NCI-H2227 treated with DMSO at 0.1 percent for 48 hours (cell line): ENCODE measurements around the gene HLCS.

Experiments used
- DNase-seq: peaks from one replicate; lab custom pipeline; 2025; lab: John Stamatoyannopoulos, UW

HLCS gene

DNA sequence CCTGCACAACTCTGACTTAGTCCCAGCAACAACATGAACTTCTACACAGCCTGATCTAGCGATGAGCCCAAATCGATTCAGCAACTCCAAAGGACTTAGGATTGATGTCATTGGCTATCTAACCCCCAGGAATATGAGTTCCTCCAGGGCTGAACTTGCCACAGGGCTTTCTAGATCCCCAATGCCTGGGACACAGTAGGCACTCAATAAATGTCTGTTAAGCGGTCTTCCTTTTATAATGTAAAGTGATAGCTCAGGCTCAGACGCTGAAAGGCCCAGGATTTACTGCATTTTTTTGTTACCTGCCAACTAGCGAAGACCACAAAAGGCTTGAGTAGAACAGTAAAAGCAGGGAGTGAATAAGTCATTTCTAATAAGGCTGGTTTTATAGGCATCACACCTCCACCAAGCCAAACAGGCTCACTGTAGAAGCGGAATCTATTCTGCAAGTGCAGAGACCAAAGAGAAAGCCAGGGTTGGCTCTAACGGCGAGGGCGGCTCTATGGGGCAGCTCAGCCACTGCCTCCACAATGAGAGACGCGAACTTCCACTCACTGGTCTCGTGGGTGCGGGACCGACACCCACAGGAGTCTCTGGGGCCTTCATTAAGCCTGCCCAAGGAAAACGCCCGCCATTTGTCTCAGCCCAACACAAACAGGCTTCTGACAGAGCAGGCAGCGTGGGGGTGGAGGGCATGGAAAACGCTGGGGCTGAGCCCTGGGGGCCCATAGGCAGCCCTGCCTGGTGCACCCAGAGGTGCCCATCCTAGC, 52.0 kb downstream of the HLCS start:
- no peak for DNase-seq

DNA sequence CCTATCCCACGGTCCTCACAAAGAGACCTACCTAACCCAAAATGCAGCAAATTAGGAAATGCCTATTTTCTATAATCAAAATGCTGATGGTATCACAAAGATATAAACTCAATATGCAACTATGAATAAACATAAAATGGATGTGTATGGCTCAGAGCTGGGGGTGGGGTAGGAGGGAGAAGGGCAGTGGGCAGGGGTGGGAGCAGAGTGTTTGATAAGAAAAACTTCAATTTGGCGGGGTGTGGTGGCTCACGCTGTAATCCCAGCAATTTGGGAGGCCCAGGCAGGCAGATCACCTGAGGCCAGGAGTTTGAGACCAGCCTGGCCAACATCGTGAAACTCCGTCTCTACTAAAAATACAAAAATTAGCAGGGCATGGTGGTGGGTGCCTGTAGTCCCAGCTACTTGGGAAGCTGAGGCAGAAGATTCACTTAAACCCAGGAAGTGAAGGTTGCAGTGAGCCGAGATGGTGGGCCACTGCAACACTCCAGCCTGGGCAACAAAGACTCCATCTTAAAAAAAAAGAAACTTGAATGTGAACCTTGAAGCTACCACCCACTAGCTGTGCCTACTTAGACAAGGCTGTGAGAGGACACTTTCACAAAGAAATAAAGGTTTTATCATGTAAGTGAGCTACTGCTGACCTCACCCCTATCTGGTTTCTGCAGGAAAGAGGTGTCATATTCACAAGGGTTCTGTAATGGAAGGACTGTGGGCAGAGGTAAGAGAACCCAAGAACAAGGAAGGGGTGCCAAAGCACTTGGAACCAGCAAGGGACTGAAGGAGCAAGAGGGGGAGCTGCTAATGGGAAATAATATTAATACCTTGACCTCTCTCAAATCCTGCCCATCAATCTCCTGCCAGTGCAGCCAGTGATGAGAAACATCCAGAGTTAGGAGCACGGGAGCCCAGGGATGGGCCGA, 53.0 kb downstream of the HLCS start:
- no peak for DNase-seq

DNA sequence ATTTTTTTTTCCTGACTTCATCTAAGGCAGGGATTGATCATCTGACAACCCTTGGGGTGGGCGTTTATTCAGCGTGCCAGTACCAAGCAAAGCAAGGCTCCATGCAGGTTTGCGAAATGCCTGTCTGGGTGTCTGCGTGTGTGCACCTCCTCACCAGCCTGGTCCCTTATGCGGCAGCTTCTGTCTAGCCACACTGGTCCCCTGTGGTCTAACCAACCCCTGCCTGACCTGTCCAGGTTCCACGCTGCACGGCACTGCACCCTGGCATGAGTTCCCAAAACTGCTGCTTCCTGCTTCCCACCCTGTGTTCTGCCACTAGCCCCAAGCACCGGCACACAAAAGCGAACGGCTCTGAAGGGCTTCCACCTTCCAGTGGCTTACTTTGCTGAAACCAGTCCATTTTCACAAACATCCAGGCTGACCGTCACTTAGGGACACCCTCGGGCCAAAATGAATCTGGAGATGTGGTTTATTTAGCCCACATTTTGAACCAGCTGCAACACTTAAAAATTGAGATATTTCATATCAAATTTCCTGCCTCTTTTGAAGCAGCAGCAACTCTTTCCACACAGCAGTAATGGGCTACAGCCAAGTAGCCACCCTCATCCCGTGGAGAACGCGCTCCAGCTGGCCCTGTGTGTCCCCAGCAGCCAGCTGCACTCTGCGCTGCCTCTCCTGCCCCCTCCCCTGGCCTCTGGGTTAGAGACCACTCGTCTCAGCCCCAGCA, 55.7 kb downstream of the HLCS start:
- DNase-seq, result no peak

DNA sequence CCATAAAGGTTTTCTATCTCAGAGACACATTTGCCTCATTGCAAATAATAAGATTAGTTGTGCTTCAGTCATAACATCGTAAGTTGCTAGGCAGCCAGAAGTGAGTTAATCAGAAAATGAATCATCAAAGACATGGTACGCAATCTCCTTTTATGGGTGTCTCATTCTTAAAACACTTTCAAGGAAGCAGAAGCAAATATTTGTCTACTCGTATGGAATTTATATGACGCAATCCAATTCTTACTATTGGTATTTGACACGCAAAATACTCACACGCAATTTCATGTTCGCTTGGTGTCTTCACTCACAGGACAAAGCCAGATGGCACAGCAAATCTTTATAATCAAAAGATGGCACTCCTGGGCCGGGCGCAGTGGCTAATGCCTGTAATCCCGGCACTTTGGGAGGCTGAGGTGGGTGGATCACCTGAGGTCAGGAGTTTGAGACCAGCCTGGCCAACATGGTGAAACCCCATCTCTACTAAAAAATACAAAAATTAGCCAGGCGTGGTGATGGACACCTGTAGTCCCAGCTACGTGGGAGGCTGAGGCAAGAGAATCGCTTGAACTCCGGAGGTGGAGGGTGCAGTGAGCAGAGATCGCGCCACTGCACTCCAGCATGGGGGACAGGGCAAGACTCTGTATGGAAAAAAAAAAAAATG, 56.4 kb downstream of the HLCS start:
- no peak for DNase-seq

DNA sequence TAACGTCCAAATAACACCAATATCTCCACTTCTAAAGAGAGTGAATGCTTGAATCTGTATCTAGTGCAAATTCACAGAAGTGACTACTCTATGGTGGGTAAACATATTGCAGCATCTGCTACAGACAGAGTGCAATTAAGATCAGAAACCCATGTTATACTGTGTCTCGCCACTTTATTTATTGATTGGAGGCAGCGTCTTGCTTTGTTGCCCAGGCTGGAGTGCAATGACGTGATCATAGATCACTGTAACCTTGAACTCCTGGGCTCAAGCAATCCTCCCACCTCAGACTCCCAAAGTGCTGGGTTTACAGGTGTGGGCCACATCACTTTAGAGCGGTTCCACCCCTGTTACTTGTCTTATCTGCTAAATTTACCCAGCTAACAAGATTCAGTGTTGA, 57.0 kb downstream of the HLCS start:
- no peak for DNase-seq

DNA sequence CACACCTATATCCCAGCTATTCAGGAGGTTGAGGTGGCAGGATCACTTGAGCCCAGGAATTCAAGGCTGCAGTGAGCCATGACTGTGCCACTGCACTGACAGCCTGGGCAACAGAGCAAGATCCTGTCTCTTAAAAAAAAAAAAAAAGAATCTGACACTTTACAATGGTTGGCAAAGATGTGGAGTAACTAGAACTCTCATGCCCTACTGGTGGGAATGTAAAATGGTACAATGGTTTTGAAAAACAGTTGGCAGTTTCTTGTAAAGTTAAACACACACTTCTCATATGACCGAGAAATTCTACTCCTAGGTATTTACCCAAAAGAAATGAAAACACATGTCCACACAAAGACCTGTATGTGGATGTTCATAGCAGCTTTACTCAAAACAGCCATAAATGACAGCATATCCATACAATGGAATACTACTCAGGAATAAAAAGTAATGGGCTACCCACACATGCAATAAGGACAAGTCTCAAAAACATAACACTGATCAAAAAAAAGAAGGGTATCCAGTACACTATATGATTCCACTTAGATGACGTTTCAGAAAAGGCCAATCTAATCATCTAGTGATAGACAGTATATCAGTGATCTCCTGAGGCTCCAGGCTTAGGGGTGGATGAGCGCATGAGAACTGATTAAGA, 58.1 kb downstream of the HLCS start:
- DNase-seq, result no peak

DNA sequence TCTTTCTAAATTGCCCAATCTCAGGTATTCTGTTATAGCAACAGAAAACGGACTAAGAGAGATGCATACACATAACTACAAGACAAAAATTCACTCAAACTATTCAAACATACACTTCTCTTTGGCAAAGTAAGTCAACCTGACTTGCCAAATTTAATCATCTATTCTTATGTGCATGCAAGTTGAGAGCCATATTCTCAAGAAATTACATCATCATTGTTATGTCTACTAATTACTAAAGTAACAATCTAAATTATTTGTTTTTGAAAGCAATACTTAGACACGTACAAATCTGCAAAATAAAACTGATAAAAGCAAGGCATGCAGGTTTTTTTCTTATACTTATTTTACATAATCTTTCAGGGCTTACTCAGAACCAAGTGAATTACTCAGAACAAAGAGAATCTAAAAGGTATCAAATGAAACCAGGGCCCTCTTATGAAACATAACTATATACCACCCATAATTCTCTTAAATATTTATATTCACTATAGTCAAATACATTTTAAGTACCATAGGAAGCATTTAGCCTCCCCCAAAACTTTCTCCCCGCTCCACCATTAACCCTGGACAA, 62.3 kb downstream of the HLCS start:
- no peak for DNase-seq

DNA sequence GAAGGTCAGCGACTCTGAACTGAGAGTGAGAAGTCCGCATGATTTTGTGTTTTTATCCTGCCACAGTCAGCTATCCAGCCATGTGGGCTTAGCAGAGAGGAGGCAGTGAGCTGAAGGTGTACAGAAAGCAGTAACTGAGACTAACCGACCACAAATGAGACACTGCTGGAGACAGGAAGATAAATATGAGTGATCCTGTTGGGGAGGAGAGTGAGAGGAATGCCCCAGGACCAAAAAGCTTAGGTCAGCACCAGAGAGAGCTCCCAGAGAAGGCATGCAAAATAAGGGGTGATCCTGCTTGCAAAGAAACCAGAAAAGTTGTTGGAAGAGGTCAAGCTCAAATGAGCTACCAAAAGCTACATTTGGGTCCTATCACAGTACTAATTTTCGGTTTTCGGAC, 63.7 kb downstream of the HLCS start:
- DNase-seq, result no peak

DNA sequence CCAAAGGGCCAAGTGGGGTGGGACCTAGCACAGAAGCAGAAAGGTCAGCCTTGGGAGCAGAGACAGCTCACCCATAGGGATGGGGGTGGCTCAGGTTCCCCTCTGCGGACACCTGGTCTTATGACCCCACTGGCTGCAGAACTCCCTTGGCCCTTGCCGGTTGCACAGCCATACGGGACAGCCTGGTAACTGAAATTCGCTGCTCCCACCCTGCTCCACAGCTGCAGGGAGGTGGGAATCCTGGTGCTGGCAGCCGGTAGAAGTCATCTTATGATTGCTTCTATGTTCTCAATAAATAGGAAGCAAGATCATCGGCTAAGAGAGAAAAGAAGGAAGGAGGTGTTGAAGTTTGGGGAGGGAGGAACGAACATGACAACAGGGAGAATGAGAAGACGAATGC, 64.1 kb downstream of the HLCS start:
- DNase-seq, result no peak

DNA sequence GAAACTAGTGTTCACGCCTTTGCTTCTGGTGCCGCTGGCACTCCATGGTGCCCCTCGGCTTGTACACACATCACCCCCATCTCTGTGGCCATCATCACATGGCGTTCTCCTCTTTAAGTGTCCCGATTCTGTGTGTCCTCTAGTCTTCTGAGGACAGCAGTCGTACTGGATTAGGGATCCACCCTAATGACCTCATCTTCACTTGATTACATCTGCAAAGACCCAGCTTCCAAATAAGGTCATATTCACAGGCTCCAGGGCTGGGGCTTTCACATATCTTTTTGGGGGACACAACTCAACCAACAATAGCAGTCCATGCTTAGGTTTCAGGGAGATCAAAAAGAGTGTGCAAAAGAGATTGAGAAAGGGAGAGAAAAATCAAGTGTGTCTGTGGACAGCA, 64.9 kb downstream of the HLCS start:
- DNase-seq, result no peak

DNA sequence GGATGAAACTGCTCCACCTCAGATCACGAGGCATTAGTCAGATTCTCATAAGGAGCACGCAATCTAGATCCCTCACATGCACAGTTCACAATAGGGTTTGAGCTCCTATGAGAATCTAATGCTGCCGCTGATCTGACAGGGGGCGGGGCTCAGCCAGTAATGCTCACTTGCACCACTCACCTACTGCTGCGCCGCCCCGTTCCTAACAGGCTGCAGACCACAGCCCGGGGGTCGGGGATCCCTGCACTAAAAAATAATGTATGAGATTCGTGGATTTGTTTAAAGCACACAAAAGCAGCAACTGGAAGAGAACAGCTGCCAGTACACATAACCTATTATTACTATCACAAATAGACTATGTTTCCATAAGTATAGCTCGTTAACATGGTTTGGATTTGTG, 72.9 kb downstream of the HLCS start:
- DNase-seq, result no peak

DNA sequence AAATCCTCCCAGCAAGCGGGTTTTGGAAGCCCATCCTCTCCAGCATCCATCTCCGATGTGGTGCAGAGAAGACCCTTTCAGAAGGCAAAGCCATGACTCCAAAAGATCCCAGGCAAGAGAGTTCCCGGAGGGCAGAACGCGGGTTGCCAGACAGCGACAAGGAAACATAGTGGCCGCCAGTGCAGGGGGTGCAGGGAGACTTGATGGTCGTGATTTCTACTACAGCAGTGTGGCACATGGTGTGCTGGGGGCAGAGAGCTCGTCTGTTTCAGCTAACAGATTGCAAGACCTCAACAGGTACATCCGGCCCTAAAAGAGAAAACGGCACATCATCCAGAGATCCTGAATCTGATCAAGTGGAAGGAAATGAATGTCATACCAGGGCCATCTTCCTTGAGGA, 74.3 kb downstream of the HLCS start:
- DNase-seq, result no peak

DNA sequence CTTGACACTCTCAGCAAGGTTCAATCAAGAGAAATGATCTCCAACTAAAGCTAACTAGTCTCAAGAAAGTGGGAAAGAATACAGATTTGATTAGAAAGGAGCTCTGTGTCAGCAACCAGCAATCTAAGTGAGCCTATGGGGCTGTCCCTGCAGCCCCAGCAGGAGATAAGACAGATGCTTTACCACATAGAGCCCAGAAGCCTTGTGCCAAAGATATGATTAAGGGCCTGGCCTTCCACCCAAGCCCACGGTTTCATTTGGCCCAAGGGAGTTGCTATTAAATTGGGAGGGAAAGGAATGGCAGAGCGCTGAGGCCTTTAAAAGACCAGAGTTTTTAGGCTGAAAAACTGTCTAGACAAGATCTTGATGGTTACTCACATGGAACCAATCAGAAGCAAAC, 74.8 kb downstream of the HLCS start:
- no peak for DNase-seq

DNA sequence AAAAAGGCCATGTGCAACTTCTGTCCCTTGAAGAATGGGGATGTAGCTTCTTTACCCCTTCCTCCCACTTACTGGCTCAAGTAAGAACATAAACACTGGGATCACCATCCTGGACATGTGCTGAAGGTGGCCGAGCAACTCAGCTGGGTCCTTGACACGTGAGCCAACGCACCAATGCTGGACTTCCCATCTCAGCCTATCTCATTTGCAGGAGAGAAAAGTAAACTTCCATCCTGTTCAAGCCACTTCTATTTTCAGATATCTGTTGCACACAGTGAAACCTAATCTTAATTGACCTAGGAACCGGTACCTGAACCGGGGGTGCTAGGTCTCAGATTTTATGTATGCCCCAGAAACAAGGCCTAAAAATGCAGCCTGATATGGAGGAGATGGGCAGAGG, 75.3 kb downstream of the HLCS start:
- DNase-seq, result no peak

DNA sequence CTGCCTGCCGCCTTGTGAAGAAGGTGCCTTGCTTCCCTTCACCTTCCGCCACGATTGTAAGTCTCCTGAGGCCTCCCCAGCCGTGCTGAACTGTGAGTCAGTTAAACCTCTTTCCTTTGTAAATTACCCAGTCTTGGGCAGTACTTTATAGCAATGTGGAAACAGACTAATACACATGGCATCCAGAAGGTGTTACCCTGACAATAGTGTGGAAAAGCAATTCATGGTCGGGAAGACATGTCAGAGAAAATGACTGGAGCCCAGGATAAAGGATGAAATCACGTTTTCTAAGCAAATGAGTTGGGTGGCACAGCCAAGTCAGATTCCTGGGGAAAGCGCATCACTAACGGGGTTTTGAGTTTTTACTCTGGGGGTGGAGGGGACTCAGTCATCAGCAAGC, 76.4 kb downstream of the HLCS start:
- DNase-seq, result no peak

DNA sequence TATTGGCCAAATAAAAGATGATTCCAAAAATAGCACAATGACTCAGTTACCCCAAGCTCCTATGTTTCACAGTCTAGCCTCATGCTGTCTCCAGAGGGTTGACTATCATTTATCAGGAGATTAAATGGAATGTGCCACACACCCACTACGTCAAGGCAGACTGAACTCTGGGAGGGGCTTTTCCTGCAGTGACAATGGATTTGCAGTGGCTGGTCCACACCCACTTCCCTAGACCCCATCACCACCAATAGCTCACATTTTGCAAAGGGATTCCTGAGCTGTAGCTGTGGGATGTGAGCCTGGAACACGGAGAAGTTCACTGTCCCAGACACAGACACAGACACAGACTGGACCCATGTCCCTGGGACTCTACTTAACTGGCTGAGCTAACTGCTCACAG, 77.1 kb downstream of the HLCS start:
- no peak for DNase-seq

DNA sequence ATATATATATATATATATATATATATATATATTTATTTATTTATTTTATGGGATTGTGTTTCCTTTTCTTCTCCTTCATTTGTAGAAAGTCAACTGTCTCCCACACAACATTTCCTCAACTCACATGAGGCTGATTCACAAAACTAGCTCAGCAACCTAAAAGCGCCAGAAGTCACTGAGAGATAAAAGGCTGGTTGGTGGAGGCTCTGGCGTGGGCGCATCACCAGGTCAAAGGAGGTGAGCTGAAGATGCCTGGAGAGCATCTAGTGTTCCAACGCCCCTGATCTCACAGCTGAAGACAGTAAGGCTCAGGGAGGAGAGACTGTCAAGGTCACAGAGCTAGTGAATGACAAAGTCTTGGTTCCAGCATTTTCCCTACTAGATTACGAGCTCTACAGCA, 78.0 kb downstream of the HLCS start:
- DNase-seq, result no peak

DNA sequence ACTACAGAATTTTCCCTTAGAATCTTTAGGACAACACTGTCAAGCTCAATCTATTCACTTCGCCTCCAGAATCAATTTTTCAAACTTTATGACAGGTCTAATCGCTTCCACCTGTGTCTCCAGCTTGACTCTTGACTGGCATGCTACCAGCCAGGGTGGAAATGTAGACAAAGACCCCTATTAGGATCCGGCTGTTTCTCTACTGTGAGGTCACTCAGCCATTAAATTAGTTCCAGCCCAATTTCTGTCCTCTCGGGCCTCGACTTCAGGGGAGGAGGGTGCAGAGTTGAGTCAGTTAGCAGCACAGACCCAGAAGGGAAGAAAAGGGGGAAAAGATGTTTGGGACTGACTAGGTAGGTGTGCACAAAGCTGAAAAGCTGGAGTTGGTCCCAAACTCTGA, 78.5 kb downstream of the HLCS start:
- DNase-seq, result peak; percentile 8

DNA sequence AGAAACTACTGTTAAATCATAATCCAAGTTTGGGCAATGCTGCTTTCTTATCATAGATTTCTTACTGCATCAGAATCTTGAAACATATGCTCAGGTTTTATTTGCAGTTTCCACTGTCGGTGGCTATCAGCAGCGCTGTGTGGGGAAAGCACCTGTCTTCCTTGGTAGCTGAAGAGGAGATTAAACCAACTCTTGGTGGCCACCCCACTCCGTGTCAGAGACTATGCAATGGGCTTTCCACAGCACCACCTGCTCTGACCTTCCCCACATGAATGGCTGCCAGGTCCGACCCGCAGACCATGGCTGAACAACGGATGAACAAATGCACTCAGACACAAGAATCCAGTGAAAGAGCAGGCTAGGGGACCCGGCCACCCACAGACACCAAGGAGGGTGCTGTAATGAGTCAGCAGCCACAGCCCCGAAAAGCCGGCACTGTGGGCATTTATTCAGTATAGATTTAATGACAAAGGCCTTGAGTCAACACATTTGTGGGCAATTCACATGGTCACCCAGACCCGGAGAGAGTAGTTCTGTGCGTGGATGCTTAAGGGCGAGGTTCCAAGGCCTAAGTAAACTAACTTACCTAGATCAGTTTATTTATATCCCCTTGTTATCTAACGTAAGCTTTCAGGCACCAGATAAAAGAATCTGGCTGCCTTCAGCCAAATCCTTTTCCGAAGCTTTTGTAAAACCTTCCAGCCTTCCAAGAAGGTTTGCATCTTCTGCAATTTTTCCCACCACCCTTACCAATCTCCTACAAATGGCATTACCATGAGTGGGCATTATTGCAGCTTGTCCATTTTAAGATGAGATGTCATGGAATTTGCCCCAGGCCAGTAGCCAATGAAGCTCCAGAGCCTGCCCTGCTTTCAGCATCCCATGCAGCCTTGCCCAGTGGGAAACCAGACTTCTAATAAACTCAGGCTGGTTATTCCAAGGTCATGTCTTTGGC, 82.7 kb downstream of the HLCS start:
- no peak for DNase-seq

DNA sequence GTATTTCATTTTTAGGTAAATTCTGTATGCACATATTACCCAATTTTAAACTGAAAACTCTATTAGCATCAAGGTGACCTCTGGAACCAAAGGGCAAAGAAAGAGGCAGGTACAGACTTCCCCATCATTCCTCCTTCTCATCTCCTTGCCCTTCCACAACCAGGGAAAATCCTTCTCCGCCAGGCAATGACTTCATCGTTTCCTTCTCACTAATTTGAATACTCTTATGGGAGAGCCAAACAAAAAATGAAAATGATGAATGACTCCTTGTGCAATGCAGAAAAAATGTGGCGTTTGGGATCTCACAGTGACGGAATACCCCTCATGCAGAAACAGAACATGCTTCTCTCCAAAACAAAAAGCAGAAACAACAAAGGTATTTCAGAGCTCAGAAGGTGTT, 83.7 kb downstream of the HLCS start:
- DNase-seq, result no peak
